ENCODE results near the gene PRPF40B. TPM values are rescaled to one million over a fixed set of nuclear protein-coding genes. Genes with fewer than 3 reads are reported as not detected.

Gene PRPF40B
- total and polyA plus RNA-seq, 12 donors: 13.4 to 37.5 (median 21.6) TPM

- TF ChIP-seq CTCF (IDR thresholded peaks at IDR 0.05): no peak
- no peaks in the 10 kb centered on the region for H3K9me3 ChIP-seq
- DNase-seq: no peak
- H3K4me1 ChIP-seq: peaks cover 13 to 78% (median 51%) of the 10 kb centered on the region in 9 donors
- intact Hi-C loops (cut with DNase I): no loop called here
- peak; percentile 23 to 87 (median 80) for ATAC-seq
- no peak overlapping the region for H3K4me3 ChIP-seq
- 59 to 74% methylated on average over 2 of the region's 2 CpGs for WGBS, 2 donors
- H3K27me3 ChIP-seq: no peaks in the 10 kb centered on the region
- H3K36me3 ChIP-seq: peaks cover 0 to 99% (median 46%) of the 10 kb centered on the region in 9 donors
- peak overlapping the region; percentile 1 to 97 (median 69) for H3K27ac ChIP-seq
Measured at GRCh38 chr12:49655595-49656236, 32.4 kb downstream of the PRPF40B start.

- Histone ChIP-seq H3K9me3 (no peaks in the 10 kb centered on the region), H3K4me1 (peaks cover 26 to 99% (median 77%) of the 10 kb centered on the region in 9 donors), H3K27ac (peak overlapping the region in 5 of 10 donors; percentile 8 to 97 (median 74)), H3K27me3 (no peaks in the 10 kb centered on the region), H3K36me3 (peaks cover 0 to 91% (median 27%) of the 10 kb centered on the region in 9 donors), H3K4me3 (no peak overlapping the region)
- DNase-seq: no peak
- no peak for ATAC-seq
- intact Hi-C loops (cut with DNase I): no loop called here
- 95 to 97% methylated on average over 13 of the region's 13 CpGs for WGBS, 2 donors
- TF ChIP-seq CTCF (IDR thresholded peaks at IDR 0.05): no peak
Measured at GRCh38 chr12:49658276-49658675, 34.9 kb downstream of the PRPF40B start.

GRCh38 chr12:49659753-49660152 lies 36.4 kb downstream of the PRPF40B start:
- Histone ChIP-seq H3K4me1 (peaks cover 40 to 100% (median 89%) of the 10 kb centered on the region in 9 donors), H3K4me3 (no peak overlapping the region), H3K27ac (peak overlapping the region in 5 of 10 donors; percentile 3 to 97 (median 37)), H3K27me3 (no peaks in the 10 kb centered on the region), H3K9me3 (no peaks in the 10 kb centered on the region), H3K36me3 (peaks cover 0 to 76% (median 13%) of the 10 kb centered on the region in 9 donors)
- DNase-seq (no peak), ATAC-seq (no peak)
- WGBS, 2 donors: 52 to 64% methylated on average over 1 of the region's 1 CpG
- intact Hi-C loops (cut with DNase I): loop anchor here in 1 of 10 donors (5.0 kb wide), 1 partner anchor 43 kb away; no protein-coding TSS in a partner anchor
- TF ChIP-seq CTCF (IDR thresholded peaks at IDR 0.05): no peak

- Histone ChIP-seq H3K27me3 (no peaks in the 10 kb centered on the region), H3K4me1 (peaks cover 39 to 100% (median 96%) of the 10 kb centered on the region in 9 donors), H3K36me3 (peaks cover 0 to 73% (median 12%) of the 10 kb centered on the region in 9 donors), H3K27ac (peak overlapping the region in 6 of 10 donors; percentile 22 to 97 (median 85)), H3K4me3 (no peak overlapping the region), H3K9me3 (no peaks in the 10 kb centered on the region)
- intact Hi-C loops (cut with DNase I): loop anchor here in 1 of 10 donors (5.0 kb wide), 1 partner anchor 41 kb away; no protein-coding TSS in a partner anchor
- DNase-seq (no peak), ATAC-seq (no peak)
- TF ChIP-seq CTCF (IDR thresholded peaks at IDR 0.05): no peak
- 78 to 80% methylated on average over 3 of the region's 3 CpGs for WGBS, 2 donors
Measured at GRCh38 chr12:49661191-49661590, 37.8 kb downstream of the PRPF40B start.
